Fibroblast of mammary gland (primary cell): ENCODE data around the gene CLECL1.

Source experiments
- DNase-seq: peaks from one replicate; pipeline ENCODE4 v3.0.0-alpha.2; 2010; ENCODE audit warnings: low read depth
- H3K4me3 ChIP-seq: 2 replicates; pipeline ENCODE4 v1.5.1; 2011; ENCODE audit warnings: low read depth, mild to moderate bottlenecking, low read length, moderate library complexity; ENCODE audit not compliant: control insufficient read depth
- TF ChIP-seq, protein P1 (sequence below): conservative IDR thresholded peaks from 2 replicates; pipeline ENCODE4 v1.5.1; 2011; ENCODE audit warnings: low read depth, low read length, inconsistent platforms; ENCODE audit not compliant: control insufficient read depth, insufficient read depth

The CLECL1 gene

DNA sequence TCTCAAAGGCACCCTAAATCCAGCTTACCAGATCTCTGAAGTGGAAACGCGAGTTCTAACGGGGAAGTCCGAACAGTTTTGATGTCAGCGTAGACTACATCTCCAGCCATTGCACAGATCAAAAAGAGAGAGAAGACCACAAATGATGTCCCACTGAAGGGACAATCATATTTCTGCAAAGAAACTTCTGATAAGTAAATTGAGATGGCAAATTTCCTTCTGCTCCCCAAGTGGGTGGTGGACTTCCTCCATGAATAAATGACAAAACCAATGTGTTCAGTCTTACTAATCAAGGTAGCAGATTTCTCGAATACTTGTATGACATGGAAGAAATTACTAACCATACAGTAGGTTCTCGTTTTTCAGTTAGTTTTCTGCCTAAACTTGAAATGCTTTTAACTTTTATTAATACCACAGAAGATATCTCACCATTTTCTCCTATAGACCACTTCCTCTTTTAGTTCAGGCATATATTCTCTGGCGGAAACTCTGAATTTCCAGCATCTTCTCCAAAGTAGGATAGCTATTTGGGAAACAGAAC lies at the start of gene CLECL1:
Gene CLECL1, minus strand, starts transcription at position 177 of the 541 bp plus-strand sequence.
- H3K4me3 ChIP-seq = no peak within 1 kb of the TSS
- DNase-seq = no peak
- TF ChIP-seq, protein P1, sequence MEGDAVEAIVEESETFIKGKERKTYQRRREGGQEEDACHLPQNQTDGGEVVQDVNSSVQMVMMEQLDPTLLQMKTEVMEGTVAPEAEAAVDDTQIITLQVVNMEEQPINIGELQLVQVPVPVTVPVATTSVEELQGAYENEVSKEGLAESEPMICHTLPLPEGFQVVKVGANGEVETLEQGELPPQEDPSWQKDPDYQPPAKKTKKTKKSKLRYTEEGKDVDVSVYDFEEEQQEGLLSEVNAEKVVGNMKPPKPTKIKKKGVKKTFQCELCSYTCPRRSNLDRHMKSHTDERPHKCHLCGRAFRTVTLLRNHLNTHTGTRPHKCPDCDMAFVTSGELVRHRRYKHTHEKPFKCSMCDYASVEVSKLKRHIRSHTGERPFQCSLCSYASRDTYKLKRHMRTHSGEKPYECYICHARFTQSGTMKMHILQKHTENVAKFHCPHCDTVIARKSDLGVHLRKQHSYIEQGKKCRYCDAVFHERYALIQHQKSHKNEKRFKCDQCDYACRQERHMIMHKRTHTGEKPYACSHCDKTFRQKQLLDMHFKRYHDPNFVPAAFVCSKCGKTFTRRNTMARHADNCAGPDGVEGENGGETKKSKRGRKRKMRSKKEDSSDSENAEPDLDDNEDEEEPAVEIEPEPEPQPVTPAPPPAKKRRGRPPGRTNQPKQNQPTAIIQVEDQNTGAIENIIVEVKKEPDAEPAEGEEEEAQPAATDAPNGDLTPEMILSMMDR = no peak

DNA sequence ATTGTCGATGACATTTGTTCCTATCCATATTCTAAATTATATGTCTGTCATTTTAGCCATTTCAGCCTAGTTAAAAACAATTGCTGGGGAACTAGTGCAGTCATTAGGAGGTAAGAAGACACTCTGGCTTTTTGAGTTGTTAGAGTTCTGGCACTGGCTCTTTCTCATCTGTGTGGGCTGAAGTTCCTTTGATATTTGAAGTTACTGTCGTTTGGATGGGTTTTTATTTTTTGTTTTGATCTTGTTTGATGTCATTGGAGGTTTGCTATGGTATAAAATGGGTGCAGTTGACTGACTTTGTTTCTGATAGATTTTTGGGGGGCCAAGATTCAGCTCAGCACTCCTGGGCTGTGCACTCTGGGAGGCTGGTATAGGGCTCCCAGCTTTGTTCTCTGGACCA lies 48.5 kb upstream of the CLECL1 start:
- H3K4me3 ChIP-seq = no peak overlapping the region
- DNase-seq = no peak
- TF ChIP-seq, protein P1 = no peak

DNA sequence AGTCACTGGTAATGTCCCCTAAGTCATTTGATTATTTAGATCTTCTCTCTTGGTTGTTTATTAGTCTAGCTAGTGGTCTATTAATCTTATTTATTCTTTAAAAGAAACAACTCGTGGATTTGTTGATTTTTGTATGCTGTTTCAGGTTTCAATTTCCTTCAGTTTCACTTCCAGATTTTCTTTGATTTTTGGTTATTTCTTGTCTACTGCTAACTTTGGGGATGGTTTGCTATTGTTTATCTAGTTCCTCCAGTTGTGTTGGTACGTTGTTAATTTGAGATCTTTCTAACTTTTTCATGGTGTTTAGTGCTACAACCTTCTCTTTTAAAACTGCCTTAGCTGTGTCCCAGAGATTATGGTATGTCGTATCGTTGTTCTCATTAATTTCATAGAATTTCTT lies 46.3 kb upstream of the CLECL1 start:
- TF ChIP-seq, protein P1 = no peak
- no peak for DNase-seq
- no peak overlapping the region for H3K4me3 ChIP-seq

DNA sequence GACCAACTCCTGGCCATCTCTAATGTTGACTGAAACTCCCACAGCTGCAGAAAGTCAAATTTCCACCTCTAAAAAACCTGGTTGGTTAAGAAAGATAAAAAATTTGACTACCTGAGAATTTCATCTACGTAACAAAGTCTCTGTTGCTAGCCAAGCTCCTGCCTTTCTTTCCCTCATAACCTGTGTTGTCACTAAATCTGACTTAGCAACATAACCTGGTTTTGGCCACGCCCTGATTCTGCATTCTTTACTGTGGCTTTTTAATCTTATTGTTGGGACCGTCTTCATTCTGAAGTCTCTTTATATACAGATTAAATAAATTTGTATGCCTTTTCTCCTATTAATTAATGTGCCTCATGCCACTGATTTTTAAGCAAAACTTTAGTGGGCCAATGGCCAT lies 43.9 kb upstream of the CLECL1 start:
- H3K4me3 ChIP-seq = no peak overlapping the region
- DNase-seq = no peak
- TF ChIP-seq, protein P1 = no peak

DNA sequence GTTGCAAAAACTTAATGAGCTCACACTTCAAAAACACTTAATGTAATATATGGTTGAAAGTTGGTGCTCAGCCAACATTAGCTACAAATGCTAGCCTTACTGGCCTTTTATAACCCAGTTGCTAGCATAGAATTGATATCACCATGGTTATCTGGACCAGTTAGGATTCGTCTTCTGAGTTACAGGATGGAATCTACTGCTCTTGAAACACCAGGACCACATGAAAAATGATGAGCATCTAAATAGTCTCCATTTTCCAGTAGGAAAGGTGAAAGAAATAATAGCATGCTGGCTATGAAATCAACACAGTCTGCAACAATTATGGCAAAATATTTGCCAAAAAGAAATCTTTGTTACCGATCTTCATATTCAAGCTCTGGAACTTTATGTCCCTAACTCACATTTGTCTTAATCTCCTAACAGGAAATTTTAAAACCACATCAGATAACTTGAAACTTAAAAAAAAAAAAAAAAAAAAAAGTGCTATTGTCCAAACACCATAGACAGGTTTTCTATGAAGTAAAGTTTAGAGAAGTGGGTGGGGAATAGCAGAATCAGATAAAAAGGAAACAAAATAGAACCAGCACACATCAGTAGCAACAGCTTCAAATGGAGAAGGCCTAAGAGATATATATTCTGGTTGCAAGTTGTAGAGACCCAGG lies 40.5 kb upstream of the CLECL1 start:
- TF ChIP-seq, protein P1 = no peak
- H3K4me3 ChIP-seq = no peak overlapping the region
- DNase-seq = no peak

DNA sequence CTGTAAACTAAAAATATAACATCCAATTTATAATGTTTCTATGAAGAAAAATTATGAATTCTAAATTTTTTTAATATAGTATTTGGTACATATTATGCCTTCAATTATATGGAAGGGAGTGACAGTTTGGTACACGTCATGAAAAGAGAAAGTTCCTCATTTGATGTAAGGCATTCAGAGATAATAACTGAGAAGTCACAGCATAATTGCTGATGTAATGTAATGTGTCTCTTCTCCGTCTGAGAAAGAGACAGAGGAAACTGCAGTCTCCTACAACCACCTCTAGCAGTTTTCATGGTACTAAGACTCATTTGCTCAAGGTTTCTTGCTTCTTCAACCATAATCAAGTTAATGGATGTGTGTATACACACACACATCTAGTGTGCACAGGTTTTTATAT lies 30.1 kb upstream of the CLECL1 start:
- TF ChIP-seq, protein P1 = no peak
- H3K4me3 ChIP-seq = no peak overlapping the region
- no peak for DNase-seq

DNA sequence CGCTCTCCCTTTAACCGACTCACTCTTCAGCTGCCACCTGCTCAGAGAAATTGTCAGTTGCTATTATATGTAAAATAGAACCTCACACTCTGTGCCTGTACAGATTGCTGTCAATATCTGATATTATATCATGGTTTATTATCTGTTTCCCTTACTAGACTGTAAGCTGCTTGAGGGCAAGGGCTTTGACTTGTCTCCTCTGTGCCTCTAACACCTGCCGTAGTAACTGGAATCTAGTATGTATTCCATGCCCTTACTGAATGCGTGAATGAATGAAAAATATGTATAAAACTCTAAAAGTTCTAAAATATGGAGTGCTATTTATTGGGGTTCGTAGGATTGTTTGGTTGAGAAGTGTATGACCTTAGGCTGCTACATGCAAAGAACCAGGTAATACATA lies 29.5 kb upstream of the CLECL1 start:
- H3K4me3 ChIP-seq = no peak overlapping the region
- no peak for DNase-seq
- TF ChIP-seq, protein P1 = no peak
